Measurements from ENCODE around the gene WSB1. TPM values are rescaled to one million over a fixed set of nuclear protein-coding genes. Genes with fewer than 3 reads are reported as not detected.

Gene WSB1
- polyA plus RNA-seq, 2 of the 4 experiments (the other 2 are of a cell fraction): 46.0 to 111 TPM

DNA sequence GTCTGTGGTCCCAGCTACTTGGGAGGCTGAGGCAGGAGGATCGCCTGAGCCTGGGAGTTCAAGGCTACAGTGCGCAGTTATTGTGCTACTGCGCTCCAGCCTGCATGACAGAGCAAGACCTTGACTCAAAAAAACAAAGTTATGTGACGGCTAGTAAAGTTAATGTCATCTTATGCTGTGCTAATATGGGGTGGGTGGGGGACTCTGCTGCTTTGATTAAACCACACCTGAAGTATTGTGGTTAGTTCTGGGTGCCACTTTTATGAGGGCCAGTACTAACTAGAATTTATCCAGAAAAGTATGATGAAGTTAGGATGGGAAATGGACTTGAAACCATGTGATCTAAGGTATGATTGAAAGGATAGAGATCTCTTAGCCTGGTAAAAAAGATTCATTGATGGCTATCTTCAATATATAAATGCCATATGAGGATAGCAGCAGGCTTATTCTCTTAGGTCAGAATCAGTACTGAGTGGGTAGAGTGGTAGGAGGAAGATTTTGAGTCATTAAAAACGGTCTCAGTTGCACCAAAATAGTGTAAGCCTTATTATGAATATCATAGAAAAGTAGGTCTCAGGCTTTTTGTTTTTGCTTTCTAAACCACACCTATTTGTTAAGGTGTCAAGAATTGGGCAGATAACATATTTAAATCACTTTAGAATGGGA is 5.6 kb downstream of the WSB1 start:
- DNase-seq (ENCODE audit: low read depth in 1 of 2, low spot score in 1 of 2): no peak
- FAIRE-seq: no peak
- 94% methylated on average over 5 of the region's 5 CpGs for WGBS (ENCODE audit: missing lambda C conversion rate)
- no peak overlapping the region for H3K27ac ChIP-seq
- ChIA-PET CTCF (interaction anchor here (2.6 to 8.5 kb wide), 3 partner anchors 33 to 63 kb away, joined by 12 to 61 read pairs (median 20); no protein-coding TSS in a partner anchor), POLR2A (no interaction called here)
- TF ChIP-seq, protein P1, sequence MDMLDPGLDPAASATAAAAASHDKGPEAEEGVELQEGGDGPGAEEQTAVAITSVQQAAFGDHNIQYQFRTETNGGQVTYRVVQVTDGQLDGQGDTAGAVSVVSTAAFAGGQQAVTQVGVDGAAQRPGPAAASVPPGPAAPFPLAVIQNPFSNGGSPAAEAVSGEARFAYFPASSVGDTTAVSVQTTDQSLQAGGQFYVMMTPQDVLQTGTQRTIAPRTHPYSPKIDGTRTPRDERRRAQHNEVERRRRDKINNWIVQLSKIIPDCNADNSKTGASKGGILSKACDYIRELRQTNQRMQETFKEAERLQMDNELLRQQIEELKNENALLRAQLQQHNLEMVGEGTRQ (IDR thresholded peaks at IDR 0.05): no peak
- TF ChIP-seq, protein P2, sequence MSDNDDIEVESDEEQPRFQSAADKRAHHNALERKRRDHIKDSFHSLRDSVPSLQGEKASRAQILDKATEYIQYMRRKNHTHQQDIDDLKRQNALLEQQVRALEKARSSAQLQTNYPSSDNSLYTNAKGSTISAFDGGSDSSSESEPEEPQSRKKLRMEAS (IDR thresholded peaks at IDR 0.05): no peak
- no peak for TF ChIP-seq CHD4 (IDR thresholded peaks at IDR 0.05; ENCODE audit: borderline replicate concordance)
- no peak for TF ChIP-seq ZNF302 (CRISPR knock-in tag; IDR thresholded peaks at IDR 0.05)
- no peaks in the 10 kb centered on the region for H3K9me3 ChIP-seq
- no peak overlapping the region for H3K4me3 ChIP-seq
- no peak overlapping the region for H3K4me2 ChIP-seq
- H3K4me1 ChIP-seq: peaks cover 37% of the 10 kb centered on the region
- no peak for ATAC-seq

DNA sequence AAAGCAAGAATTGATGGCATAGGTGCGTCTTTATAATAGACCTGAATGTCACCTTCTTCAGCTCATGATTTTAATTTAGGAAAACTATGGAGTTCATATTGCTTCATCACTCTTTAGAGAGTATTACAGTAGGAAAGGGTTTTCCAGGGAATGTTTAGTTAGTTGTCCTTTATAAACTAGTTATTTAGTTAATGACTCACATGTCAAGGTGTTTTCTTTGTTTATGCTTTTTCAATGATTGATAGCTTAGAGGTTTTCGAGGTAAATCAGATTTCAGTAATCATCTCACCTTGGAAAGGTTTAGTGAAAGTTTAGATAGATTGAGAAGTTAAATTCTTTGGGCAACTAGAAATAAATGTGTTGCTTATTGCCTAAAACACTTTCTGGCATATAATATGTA is 9.8 kb downstream of the WSB1 start:
- Histone ChIP-seq H3K4me2 (peak overlapping the region; percentile 30; the same call in 2 of the 3 replicates), H3K27ac (no peak overlapping the region), H3K9me3 (no peaks in the 10 kb centered on the region), H3K4me1 (peaks cover 20% of the 10 kb centered on the region), H3K4me3 (no peak overlapping the region)
- no peak for ATAC-seq
- POLR2A ChIA-PET: interaction anchor here (4.5 kb wide), 1 partner anchor 9 kb away, joined by 26 read pairs; the partner anchor contains the start of gene WSB1
- TF ChIP-seq FOSL2 (IDR thresholded peaks at IDR 0.05) (no peak), FOSL2 (CRISPR knock-in tag; IDR thresholded peaks at IDR 0.05) (peak; percentile 48; the same call in 1 of the 2 replicates), CEBPB (IDR thresholded peaks at IDR 0.05) (peak in 1 of 2 experiments; percentile 33; a peak in 1 of 4 replicates), TP53 (CRISPR knock-in tag; IDR thresholded peaks at IDR 0.05) (no peak)
- TF ChIP-seq, protein P3, sequence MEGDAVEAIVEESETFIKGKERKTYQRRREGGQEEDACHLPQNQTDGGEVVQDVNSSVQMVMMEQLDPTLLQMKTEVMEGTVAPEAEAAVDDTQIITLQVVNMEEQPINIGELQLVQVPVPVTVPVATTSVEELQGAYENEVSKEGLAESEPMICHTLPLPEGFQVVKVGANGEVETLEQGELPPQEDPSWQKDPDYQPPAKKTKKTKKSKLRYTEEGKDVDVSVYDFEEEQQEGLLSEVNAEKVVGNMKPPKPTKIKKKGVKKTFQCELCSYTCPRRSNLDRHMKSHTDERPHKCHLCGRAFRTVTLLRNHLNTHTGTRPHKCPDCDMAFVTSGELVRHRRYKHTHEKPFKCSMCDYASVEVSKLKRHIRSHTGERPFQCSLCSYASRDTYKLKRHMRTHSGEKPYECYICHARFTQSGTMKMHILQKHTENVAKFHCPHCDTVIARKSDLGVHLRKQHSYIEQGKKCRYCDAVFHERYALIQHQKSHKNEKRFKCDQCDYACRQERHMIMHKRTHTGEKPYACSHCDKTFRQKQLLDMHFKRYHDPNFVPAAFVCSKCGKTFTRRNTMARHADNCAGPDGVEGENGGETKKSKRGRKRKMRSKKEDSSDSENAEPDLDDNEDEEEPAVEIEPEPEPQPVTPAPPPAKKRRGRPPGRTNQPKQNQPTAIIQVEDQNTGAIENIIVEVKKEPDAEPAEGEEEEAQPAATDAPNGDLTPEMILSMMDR (IDR thresholded peaks at IDR 0.05): no peak
- WGBS (ENCODE audit: missing lambda C conversion rate): 46% methylated on average over 2 of the region's 2 CpGs
- DNase-seq (ENCODE audit: low read depth in 1 of 2, low spot score in 1 of 2): no peak
- CTCF ChIA-PET: interaction anchor here (1.9 to 3.8 kb wide), 3 partner anchors 10 to 67 kb away, joined by 5 to 22 read pairs (median 17); partner anchors contain the start of gene WSB1
- FAIRE-seq: peak; percentile 68

DNA sequence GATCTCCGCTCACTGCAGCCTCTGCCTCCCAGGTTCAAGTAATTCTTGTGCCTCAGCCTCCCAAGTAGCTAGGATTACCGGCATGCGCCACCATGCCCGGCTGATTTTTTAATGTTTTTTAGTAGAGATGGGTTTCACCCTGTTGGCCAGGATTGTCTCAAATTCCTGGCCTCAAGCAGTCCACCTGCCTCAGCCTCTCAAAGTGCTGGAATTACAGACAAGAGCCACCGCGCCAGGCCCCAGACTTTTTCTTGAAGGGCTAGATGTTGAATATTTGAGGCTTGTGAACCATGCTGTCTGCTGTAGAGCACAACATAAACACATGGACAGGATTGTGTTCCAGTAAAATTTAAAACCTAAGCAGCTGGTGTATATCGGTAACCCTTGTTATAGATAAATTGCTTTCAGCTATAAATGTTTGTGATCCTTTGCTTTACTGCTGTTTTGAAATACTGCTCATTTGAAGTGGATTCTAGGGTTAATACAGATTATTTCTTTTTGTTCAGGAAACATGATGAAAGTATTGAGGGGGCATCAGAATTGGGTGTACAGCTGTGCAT is 12.4 kb downstream of the WSB1 start:
- no peak overlapping the region for H3K4me3 ChIP-seq
- WGBS (ENCODE audit: missing lambda C conversion rate): 93% methylated on average over 7 of the region's 7 CpGs
- no peak for TF ChIP-seq CEBPB (IDR thresholded peaks at IDR 0.05)
- TF ChIP-seq, protein P4, sequence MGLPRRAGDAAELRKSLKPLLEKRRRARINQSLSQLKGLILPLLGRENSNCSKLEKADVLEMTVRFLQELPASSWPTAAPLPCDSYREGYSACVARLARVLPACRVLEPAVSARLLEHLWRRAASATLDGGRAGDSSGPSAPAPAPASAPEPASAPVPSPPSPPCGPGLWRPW (IDR thresholded peaks at IDR 0.05): no peak
- TF ChIP-seq FOSL2 (IDR thresholded peaks at IDR 0.05): no peak
- no peak for TF ChIP-seq FOSL2 (CRISPR knock-in tag; IDR thresholded peaks at IDR 0.05)
- no peak for TF ChIP-seq CHD2 (IDR thresholded peaks at IDR 0.05; ENCODE audit: low read length, partially characterized antibody)
- TF ChIP-seq RNF2 (IDR thresholded peaks at IDR 0.05; ENCODE audit: borderline replicate concordance, low read depth): no peak
- TF ChIP-seq, protein P5, sequence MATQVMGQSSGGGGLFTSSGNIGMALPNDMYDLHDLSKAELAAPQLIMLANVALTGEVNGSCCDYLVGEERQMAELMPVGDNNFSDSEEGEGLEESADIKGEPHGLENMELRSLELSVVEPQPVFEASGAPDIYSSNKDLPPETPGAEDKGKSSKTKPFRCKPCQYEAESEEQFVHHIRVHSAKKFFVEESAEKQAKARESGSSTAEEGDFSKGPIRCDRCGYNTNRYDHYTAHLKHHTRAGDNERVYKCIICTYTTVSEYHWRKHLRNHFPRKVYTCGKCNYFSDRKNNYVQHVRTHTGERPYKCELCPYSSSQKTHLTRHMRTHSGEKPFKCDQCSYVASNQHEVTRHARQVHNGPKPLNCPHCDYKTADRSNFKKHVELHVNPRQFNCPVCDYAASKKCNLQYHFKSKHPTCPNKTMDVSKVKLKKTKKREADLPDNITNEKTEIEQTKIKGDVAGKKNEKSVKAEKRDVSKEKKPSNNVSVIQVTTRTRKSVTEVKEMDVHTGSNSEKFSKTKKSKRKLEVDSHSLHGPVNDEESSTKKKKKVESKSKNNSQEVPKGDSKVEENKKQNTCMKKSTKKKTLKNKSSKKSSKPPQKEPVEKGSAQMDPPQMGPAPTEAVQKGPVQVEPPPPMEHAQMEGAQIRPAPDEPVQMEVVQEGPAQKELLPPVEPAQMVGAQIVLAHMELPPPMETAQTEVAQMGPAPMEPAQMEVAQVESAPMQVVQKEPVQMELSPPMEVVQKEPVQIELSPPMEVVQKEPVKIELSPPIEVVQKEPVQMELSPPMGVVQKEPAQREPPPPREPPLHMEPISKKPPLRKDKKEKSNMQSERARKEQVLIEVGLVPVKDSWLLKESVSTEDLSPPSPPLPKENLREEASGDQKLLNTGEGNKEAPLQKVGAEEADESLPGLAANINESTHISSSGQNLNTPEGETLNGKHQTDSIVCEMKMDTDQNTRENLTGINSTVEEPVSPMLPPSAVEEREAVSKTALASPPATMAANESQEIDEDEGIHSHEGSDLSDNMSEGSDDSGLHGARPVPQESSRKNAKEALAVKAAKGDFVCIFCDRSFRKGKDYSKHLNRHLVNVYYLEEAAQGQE (IDR thresholded peaks at IDR 0.05): no peak
- no peak for TF ChIP-seq CBX8 (IDR thresholded peaks at IDR 0.05)
- TF ChIP-seq NPAS2 (CRISPR knock-in tag; IDR thresholded peaks at IDR 0.05; ENCODE audit: borderline replicate concordance): no peak
- TF ChIP-seq RAD21 (conservative IDR thresholded peaks at IDR 0.05 in 1 of 2, IDR thresholded peaks at IDR 0.05 in 1 of 2): no peak
- TF ChIP-seq EHMT2 (IDR thresholded peaks at IDR 0.05; ENCODE audit: low read depth): no peak
- no peak for TF ChIP-seq NFE2L2 (conservative IDR thresholded peaks at IDR 0.05; ENCODE audit: low read length)
- no peak for TF ChIP-seq CBX2 (IDR thresholded peaks at IDR 0.05; ENCODE audit: borderline replicate concordance, low read depth)
- TF ChIP-seq TP53 (CRISPR knock-in tag; IDR thresholded peaks at IDR 0.05): no peak
- no peak for TF ChIP-seq RFX5 (IDR thresholded peaks at IDR 0.05)
- TF ChIP-seq, protein P6, sequence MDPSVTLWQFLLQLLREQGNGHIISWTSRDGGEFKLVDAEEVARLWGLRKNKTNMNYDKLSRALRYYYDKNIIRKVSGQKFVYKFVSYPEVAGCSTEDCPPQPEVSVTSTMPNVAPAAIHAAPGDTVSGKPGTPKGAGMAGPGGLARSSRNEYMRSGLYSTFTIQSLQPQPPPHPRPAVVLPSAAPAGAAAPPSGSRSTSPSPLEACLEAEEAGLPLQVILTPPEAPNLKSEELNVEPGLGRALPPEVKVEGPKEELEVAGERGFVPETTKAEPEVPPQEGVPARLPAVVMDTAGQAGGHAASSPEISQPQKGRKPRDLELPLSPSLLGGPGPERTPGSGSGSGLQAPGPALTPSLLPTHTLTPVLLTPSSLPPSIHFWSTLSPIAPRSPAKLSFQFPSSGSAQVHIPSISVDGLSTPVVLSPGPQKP (IDR thresholded peaks at IDR 0.05; ENCODE audit: low read depth, low read length): no peak
- no peak for TF ChIP-seq EHF (CRISPR knock-in tag; IDR thresholded peaks at IDR 0.05)
- TF ChIP-seq PHF8 (IDR thresholded peaks at IDR 0.05; ENCODE audit: borderline replicate concordance, low read depth): no peak
- DNase-seq (ENCODE audit: low read depth in 1 of 2, low spot score in 1 of 2) (no peak), ATAC-seq (no peak), FAIRE-seq (no peak)
- POLR2A ChIA-PET: interaction anchor here (4.5 kb wide), 1 partner anchor 12 kb away, joined by 26 read pairs; the partner anchor contains the start of gene WSB1
- CTCF ChIA-PET: interaction anchor here (0.7 to 3.8 kb wide), 7 partner anchors 10 to 70 kb away, joined by 3 to 22 read pairs (median 5); partner anchors contain the start of gene WSB1
- no peak overlapping the region for H3K27ac ChIP-seq
- H3K4me1 ChIP-seq: peaks cover 23% of the 10 kb centered on the region
- H3K9me3 ChIP-seq: no peaks in the 10 kb centered on the region
- H3K4me2 ChIP-seq: no peak overlapping the region
